HT-29 (cell line): Measurements from ENCODE around the gene GRID1. TPM values are rescaled to one million over a fixed set of nuclear protein-coding genes. Genes with fewer than 3 reads are reported as not detected.
A peak's percentile ranks its signal among the peaks of the same experiment; 100 is the strongest.

Source experiments
- DNase-seq: peaks from one replicate; pipeline ENCODE4 v3.0.0-alpha.2; 2015; ENCODE audit warnings: low spot score
- total RNA-seq: library from RNA; depleted of rRNA; stranded (reverse); fragments of >200 nt; shearing (Covaris generic); gene quantifications from 2 replicates; pipeline ENCODE4 v1.2.3, GENCODE V29; 2014

Gene GRID1
- total RNA-seq, 1 experiment from 2014 or later = not detected

- DNase-seq = no peak
These were observed 362.3 kb downstream of the GRID1 start for GRCh38 chr10:86004337-86004736.

DNA sequence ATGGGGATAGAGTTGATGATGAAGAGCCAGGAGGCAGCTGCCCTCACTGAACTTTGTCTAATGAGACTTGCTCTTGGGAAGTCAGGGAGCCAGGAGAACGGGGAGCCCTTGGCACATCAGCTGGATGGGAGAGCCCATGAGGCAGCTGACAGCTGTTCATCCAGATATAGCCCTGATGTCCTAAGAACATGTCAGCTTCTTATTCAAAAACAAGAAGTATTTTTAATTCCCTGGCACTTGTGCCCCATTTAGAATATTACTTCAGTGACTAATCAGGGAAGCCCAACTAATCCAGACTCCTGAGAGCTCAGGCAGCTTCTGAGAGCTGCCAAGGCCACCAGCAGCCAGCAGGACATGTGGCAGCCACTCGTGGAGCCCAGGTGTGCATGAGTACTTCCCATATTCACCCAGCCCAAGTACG, 363.4 kb downstream of the GRID1 start:
- no peak for DNase-seq

GRCh38 chr10:86001521-86001920, 365.1 kb downstream of the GRID1 start:
- no peak for DNase-seq

DNA sequence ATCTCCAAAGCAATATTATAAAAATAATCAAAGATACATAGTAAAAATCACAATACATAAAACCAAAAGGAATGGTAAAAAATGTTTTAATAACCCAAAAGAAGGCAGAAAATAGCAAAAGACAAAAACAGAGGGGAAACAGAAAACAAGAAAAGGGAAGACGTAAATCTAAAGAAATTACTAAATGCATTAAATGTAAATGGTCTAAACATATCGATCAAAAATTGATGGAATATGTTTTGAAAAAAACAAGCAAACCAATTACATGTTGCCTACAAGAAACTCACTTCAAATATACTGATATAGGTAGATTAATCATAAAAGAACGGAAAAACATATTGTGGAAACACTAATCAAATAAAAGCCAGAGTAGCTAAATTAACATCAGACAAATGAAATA, 369.1 kb downstream of the GRID1 start:
- no peak for DNase-seq

GRCh38 chr10:85995791-85996190, 370.8 kb downstream of the GRID1 start:
- peak; percentile 65 for DNase-seq

DNA sequence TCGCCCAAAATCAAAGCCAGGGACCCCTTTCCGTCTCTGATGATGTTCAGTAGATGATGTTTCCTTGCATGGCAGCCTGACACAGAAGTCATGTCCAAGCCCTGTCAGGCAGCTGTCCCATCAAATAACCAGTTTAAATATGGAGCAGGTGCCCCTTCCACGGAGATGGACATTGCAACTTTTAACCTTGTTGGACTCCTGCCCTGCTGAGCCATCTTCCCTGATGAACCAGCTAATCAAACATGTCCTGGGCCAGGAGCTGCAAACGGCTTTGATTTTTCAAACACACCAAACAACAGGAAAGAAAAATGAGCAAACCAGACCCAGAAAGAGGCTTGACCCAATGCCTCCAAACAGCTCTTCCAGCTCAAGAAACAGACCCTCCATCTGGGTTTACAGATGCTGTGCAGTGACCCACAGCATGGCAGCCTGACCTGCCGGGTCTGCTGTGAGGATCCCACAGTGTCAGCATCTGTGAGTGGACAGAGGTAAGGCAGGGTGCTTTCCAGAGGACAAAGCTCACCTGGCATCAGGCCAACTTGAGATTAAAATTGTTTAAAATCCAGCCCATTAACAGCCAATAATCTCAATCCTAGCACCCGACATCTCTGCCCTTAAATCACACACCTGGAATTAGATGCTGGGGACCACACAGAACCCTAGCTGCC, 372.6 kb downstream of the GRID1 start:
- no peak for DNase-seq

DNA sequence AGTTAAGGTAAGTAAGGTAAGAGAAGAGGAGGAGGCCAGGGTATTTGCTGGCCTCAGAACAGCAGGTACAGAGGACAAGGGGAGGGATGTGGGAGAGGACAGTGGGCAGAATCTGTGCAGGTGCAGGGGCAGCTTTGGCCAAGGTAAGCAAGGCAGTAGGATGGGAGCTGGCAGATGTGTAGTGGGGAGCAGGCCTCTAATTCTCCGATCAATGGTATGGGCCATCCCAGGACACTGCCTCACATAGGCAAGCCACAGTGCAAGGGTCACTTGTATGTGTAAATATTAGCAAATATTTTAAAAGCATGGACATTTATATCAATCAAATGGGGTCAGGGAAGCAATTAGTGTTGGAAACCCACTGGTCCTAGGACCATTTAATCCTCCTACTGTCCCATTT, 373.5 kb downstream of the GRID1 start:
- no peak for DNase-seq

DNA sequence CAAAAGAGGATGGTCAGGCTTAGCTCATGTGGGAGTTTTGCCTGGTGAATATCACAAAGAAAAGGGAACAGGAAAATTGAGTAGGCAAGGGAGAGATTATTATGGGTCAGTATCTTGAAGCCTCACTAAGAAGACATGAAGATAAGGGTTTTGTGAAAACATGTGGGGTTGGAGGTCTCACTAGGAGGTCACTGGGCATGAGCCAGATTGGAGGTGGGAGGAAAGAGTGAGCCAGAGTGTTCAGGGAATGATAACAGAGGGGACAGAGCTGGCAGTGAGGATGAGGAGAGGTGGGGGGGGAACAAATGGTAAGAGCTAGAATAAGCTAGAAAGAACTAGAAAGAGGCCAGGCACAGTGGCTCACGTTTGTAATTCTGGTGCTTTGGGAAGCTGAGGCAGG, 374.3 kb downstream of the GRID1 start:
- DNase-seq = no peak

- no peak for DNase-seq
These were observed 379.8 kb downstream of the GRID1 start for GRCh38 chr10:85986777-85987176.

DNA sequence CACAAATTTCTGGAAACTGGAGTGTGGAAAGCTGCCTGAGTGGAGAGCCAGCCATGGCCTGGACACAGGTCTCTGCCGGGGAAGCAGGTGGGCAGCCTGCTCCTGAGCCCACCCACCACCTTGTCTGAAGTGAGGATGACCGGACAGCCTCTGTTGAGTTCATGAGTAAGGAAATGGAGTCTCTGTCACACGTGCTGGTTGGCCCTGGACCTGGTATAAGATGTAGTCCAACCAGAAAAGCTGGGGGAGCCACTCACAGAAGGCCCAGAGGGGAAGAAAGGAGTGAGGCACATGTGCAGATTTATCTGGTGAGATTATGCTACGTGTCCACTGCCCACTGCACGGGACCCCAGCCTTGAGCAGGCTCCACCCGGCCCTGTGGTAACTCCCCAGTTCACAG, 383.5 kb downstream of the GRID1 start:
- DNase-seq = no peak

GRCh38 chr10:85979598-85979997, 387.0 kb downstream of the GRID1 start:
- DNase-seq = no peak

DNA sequence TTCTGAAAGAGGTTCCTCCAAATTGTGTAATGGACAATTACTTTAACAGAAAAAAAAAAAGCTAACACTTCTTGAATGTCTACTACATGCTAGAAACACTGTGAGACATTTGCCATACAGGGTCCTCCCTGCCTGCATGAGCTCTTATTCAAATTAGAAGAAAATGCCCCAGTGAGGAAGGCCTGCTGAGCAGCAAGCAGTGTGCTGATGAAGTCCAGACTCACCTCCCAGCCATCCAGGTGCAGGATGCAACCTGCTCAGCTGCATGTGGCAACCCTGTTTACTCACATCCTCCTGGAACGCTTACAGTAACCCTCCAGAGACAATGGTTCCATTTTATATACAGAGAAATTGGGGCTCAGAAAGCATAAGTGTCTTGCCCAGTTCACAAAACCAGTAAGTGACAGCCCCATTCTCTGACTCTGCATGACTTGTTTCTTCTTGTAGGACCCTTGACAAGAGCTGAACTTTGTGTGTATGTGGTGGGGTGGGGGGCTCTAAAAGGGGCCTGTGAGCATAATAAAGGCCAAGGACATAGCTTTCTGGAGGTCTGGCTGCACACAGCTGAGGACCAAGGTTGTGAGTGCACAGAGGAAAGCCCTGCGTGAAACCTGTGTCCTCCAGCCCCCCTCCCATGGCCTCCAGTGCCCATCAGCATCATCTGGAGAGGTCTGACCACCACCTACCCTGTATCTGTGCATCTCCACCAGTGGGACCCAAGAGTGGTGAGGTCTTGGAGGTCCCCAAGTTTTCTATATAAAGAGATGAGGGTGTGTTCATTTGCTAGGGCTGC, 387.8 kb downstream of the GRID1 start:
- no peak for DNase-seq

DNA sequence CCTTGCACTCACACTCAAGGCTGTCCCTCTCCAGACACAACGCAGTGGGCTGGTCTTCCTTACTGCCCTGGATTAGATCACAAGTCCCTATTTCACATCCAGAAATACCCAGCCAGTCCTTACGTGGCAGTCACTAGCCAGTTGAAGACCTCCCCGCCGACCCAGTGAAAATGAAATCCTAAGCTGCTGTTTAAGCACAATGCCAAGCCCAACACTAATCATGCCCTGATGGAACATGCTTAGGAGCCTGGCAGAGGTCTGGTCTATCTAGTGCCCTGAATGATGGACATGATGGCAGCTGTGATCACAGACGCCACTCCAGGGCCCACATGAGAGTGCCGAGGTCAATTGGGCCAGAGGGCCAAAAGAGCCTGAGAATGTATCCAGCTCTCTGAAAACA, 389.0 kb downstream of the GRID1 start:
- DNase-seq = no peak

DNA sequence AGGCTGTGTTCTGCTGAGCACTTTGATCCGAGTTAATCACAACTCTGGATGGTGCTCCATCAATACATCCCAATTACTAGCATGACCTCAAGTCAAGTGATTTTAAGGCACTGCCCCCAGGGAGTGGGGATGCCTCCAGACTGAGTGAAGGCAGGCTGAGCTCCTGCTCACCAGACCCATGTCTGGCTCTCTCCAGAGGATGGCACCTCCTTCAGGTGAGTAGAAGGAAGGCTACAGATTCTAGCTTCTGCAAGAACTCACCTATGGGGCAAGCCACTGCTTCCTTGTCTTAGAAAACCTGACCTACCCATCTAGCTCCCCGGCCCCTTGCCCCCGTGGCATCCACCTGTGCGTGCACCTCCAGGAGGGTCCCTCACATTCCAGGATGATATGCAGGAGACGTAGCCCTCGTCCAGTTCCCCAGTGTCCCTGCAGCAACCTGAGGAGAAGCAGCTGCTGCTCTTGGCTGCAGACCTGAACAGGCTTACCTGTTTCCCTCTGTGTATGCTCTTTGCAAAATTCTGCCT, 390.3 kb downstream of the GRID1 start:
- DNase-seq = no peak

GRCh38 chr10:85971494-85971893, 395.1 kb downstream of the GRID1 start:
- no peak for DNase-seq

- no peak for DNase-seq
These were observed 399.0 kb downstream of the GRID1 start for GRCh38 chr10:85967594-85967993.

- DNase-seq = no peak
These were observed 405.0 kb downstream of the GRID1 start for GRCh38 chr10:85961479-85962067.

GRCh38 chr10:85961073-85961472, 405.5 kb downstream of the GRID1 start:
- no peak for DNase-seq

- DNase-seq = no peak
These were observed 407.4 kb downstream of the GRID1 start for GRCh38 chr10:85959239-85959638.

DNA sequence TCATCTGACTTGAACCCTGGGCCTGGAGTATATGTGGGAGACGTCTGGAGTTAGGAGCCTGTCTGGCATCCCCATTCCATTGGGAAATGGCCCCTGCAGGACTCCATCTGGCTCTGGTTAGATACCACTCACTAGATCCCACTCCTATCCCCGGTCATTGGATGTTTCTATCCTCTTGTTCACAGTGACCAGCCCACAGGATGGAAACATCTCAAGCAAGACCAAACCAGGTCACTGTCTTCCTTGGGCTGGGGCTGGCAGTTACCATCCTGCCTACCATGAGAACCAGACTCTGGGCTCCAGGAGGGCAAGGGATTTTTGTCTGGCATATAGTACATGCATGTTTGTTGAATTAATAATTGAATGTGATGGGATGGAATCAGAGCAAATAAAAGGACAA, 415.7 kb downstream of the GRID1 start:
- no peak for DNase-seq

DNA sequence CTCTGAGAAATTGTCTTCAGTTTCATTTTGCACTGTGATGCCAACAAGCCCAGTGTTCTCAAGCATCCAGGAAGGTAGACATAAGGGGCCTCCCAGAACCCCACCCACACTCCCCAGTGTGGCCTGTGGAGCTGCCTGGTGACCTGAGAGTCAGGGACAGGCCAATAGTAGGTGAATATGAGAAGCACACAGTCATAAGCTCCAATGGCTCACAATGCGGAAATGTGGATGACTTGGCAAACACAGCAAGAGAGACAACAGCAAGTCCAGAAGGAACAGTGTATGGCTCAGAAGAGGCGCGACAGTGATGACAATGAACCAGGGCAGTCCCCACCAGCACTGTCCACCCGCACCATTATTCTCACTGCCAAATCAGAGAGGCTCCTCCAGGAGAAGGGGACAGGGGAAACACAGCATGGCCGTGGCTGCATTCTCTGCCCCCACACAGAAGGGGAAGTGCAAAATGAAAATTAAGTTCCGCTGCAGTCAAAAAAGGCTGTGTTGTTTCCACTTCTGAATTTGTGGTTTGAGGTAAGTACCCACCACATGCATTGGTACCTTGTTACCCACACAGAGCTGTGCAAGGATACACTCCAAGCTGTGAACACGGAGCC, 419.8 kb downstream of the GRID1 start:
- no peak for DNase-seq

DNA sequence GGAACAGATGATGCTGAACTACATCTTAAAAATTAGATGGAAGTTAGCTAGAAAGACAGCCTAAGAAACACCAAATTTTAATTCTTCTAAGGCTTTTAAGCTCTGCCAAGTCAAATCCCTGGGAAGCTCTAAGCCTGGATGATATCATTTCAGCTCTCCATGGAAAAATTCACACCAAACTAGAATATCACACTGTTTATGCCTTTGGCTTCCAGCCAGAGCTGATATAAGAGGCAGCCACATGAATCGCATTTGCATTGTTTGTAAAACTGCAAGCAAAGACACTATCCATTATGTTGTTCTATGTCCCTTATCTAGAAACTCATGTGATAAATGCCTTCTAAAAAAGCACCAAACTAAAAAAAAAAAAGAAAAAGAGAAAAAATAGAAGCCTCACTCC, 430.4 kb downstream of the GRID1 start:
- DNase-seq = no peak
